Fibroblast of skin of right biceps (primary cell): ENCODE data around the gene C6orf120.
A peak's percentile ranks its signal among the peaks of the same experiment; 100 is the strongest.

Experiments used
- DNase-seq: peaks from one replicate; pipeline ENCODE4 v3.0.0-alpha.2; 2013

The C6orf120 gene

DNA sequence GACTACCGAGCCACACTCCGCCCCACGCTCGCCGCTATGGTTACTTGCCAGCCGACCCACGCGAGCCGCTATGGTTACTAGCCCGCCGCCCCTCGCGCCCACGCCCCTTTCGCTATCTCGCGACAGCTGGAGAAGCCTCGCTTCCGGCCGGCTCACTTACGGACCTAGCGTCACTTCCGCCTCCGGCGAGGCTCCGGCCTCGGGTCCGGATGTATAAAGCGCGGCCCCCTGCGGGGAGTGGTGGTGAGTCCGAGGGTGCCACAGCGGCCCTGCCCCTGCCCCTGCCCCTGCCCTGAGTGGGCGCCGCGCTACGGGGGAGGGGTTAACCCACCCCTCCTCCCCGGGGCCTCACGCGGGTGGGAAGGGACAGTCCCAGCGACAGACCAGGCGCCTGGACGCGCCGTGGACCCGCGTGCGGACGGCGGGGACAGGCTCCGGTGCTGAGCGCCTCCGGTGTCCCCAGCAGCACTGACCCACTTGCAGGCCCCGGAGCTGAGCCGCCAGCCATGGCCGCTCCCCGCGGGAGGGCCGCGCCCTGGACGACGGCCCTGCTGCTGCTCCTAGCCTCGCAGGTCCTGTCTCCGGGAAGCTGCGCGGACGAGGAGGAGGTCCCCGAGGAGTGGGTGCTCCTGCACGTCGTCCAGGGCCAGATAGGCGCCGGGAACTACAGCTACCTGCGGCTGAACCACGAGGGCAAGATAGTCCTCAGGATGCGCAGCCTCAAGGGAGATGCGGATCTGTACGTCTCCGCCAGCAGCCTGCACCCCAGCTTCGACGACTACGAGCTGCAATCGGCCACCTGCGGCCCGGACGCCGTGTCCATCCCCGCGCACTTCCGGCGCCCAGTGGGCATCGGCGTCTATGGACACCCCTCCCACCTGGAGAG is at the start of gene C6orf120, which contains the start of gene WDR27:
Gene C6orf120, plus strand, starts transcription at position 173 of the 886 bp plus-strand sequence. Its CDS starts 334 bp downstream, at position 507.
Gene WDR27, minus strand, starts transcription at position 76 of the 886 bp plus-strand sequence. CDS start 13,024 bp downstream, outside the sequence.
- DNase-seq = peak; percentile 95

DNA sequence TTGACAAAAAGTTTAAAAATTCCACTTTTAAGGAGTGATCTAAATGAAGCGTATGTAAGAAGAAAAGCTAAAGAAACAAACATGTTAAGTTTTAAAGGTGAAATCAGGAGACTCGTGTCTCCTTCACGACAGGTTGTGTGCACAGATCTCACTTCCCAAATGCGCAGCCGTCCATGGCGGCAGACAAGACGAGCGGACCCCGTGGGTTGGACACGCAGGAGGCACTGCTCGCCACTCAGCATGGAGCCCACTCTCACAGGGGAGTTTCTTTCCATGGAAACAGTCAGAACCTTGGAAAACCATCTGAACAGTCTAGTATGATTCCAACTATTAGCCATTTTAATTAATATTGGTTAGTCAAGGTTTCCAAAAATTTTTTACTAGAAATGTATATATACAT is 49.0 kb upstream of the C6orf120 start:
- DNase-seq = no peak

DNA sequence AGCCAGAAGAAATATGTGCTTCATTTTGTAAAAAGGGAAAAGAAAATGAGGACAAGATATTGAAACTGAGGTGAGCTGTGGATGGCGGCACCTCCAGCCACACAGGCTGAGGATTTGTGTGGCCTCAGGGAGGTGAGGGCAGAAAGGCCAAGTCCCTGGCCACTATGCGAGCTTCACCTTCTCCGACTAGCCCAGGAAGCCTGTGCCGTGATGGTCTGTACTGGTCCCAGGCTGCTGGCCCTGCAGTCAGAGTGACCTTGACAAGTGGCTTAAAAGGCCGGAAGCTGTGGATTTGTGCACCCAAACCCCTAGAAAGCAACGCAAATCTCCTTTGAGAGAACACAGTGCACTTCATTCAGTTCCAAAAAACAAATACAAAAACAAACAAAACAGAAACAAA is 48.2 kb upstream of the C6orf120 start:
- no peak for DNase-seq

DNA sequence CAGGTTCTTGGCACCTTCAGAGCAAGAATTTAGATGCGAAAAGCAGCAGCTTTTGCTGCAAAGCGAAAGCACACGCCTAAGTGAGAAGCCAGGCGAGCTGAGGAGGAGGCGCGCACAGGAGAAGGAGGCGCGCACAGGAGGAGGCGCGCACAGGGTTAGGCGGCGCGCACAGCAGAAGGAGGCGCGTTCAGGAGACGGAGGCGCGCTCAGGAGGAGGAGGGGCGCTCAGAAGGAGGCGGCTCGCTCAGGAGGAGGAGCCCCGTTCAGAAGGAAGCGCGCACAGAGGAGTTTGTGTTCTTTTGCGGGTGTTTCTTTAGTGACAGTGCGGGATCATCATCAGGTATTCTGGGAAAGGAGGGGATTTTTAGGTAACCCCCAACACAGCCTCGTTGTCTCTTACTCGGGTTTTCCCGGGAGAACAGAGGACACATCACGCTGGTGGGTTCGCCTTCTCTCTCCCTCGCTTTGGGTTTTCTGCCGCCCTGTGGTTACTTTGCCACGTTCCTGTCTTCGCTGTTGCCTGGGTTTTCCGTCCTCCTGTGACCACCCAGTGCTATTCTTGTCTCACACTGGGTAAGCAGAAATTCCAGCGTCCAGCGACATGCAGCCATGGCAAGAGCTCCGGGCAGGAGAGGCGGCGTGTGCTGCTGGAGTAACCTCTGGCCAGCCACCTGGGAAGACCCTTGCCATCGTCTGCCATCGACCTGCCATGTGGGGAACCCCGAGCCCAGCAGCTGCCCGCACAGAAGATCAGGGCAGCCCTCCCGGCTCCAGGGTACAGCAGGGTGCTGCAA is 47.1 kb upstream of the C6orf120 start:
- DNase-seq = peak; percentile 79

DNA sequence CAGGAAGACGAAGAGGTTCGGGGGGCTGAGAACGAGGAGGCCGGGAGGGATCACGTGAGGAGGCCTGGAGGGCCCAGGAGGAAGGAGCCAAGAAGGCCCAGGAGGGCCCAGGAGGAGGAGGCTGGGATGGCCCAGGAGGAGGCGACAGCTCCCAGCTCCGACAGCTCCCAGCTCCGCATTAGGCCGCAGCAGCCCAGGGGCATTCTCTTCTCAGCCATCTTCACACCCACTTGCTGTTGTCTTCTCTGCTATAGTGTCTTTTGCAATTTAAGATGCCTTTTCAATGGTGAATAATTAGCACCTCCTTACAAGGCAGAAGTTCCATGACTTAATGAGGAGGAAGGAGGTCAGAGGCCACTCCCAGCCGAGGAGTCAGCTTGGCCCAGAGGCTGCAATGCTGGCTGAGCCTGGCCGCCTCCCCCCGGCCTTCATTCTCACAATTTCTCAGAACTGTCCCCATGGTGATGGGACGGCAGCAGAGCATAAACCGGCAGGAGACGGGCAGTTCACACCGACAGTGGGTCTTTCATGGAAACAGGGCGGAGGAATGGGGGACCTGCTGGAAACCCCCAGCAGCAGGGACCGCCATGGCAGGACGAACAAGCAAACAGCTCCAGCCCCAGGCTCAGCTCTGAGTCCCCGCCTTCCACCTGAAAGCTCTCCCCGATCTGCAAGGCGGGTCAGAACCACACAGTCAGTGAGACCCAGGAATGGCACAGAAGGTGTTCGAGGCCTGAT is 45.2 kb upstream of the C6orf120 start:
- no peak for DNase-seq

DNA sequence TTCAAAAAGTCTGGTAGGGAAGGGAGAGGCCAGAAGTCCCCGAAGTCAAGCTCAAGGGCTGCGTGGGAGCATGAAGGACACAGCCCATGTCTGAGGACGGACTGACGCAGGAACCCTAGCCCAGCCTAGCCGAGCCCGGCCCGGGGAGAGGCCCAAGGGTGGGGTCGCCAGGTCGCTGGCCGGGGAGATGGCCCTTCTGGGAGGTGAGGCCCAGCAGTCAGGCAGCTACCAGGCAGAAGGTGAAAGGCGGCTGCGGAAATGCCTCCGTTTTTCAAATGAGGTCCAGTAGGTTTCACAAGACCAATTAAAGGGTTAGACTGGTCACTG is 44.7 kb upstream of the C6orf120 start:
- no peak for DNase-seq

DNA sequence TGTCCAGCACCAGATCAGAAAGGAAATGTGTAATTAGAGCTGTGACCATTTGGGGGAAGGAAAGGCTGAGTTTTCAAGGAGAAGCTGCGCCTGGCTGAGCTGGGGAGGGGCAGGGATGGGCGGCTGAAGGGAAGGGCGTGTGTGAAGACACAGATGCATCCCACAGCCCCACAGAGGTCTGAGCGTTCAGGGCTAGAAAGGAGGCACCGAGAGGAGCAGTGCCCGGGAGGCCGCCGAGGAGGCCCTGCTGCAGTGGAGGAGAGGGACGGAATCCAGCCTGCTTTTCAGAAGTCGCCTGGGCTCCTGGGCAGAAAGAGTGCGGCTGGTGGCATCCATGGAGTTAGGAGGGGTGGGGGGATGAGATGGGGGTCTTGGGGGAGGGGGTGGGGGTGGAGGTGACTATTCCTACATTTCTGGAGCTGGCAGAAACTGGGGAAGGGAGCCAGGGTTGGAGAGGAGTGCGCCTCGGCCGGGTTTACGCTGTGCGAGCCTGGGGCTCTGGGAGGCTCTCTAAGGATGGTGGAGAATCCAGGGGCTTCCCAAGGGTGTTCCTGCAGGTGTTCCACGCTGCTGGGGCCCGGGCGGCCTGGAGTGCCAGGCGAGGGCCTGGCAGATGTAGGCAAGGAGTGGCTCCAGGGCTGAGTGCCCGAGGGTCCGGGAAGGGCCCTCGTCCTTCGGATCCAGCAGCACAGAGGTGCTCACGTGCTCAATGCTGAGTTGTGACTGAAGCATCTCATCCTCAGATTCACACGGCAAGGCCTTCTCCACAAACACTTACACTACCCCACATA is 41.9 kb upstream of the C6orf120 start:
- no peak for DNase-seq

DNA sequence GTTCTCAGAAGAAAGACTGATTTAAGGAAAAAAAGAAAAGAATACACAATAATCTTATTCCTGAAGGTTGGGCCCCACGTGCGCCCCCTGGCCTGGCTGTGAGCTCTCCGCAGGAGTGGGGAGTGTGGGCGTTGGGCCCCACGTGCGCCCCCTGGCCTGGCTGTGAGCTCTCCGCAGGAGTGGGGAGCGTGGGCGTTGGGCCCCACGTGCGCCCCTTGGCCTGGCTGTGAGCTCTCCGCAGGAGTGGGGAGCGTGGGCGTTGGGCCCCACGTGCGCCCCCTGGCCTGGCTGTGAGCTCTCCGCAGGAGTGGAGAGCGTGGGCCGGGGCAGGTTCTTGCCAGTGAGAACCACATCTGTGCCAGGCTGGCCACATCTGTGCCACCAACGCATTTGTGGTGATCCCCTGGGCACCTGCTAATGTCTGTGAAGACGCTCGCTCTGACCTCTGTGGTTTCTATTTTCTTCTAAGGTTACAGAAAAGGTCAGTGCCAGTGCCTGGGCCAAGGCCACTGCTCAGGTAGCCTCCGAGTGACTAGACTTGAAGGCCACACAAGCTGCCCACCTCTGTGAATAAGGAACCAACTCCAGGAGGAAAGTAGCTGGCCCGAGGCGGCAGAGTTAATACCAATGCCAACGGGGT is 41.1 kb upstream of the C6orf120 start:
- DNase-seq = no peak

DNA sequence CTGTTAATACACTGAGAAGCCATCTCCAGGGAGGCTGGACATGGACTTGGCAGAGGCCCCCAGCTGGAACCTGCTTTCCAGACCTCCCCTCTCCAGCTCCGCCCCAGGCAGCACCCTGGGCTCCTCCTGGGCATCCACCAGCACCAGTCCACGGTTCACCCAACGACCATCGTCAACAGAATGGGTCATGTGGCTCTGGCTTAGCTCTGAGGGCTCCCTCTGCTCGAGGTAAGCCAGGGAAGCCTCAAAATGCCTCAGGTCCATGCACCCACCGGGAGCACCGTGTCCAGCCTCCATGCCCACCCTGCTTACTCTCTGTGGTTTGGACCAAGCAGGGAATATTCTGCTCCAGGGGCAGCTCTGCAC is 40.6 kb upstream of the C6orf120 start:
- no peak for DNase-seq

DNA sequence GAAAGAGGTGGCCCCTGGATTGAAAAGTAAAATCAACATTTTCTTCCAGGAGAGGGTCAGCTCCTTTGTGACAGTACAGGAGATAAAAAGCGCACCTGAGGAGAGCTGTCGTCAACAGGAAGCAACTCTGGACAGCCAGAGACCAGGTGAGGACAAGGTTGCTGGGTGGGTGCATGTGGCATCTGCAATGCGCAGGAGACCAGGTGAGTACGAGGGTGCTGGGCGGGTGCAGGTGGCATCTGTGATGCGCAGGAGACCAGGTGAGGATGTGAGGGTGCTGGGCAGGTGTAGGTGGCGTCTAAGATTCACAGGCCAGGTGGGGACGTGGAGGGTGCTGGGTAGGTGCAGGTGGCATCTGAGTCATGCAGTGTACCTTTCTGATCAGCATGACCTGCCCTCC is 38.5 kb upstream of the C6orf120 start:
- DNase-seq = no peak

DNA sequence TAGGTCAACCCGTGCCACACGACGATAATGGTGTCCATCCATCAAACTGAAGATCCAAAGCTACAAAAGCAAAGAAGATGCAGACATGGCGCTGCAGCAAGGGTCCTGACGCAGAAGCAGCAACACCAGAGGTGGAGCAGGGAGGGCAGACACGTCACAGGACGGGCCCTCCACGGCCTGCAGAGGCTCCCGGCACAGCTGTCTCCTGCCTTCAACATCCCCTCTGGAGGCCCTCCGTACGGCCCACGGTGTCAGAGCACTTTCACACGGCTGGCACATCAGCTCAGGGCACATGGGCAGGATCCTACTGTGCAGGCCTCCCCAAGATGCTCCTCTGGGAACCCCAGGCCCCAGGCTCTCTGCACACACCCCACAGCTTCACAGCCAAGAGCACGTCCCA is 37.7 kb upstream of the C6orf120 start:
- no peak for DNase-seq

DNA sequence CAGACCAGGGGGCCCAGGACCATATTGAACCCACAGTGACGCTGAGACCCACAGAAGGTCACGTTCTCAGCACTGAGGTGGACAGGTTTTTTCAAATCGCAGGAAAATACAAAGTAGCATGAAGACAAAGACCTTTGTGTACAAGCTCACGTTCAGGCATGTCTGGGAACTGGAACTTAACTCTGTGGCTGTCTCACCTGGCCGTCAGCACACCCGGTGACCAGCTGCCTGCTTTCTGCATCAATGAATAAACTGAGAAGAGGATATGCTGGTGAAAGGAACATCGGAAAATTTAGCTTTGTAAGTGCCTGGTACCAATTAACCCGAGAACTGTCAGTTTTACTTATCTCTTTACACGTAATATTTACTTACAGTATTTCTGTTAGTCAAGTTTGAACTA is 36.6 kb upstream of the C6orf120 start:
- no peak for DNase-seq

DNA sequence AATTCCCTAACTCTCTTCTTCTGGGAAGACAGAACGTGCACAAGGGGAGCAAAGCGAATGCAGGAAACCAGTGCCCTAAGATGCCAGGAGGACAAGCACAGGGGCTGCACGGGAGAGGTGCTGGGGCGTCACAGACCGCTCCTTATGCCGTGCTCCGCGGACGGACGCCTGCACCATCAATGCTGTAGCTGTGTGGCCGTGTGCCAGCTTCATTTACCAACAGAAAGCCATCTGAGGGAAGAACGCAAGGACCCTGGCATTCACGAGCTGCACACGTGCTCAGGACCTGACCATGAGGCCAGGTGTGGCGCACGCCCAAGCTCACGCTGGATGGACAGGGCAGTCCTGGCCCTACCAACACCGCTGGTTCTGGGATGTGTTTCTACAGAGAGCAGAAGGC is 35.5 kb upstream of the C6orf120 start:
- DNase-seq = no peak

DNA sequence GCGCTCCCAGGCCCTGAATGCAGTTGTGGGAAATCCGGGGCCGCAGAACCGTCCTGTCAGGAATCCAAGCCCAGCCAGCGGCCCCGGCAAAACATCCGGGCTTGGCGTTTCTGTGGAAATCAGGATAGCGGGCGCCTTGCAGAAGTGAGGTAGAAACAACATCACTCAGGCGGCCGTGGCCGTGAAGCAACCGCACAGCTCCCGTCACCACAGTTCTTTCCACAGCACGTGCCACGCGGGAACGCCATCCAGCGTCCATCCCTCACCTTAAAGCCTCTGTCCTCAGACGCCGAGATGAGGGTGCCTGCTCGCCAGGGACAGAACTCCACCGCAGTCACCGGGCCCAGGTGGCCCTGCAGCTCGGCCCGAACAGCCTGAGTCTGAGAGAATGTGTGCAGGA is 34.2 kb upstream of the C6orf120 start:
- DNase-seq = no peak

DNA sequence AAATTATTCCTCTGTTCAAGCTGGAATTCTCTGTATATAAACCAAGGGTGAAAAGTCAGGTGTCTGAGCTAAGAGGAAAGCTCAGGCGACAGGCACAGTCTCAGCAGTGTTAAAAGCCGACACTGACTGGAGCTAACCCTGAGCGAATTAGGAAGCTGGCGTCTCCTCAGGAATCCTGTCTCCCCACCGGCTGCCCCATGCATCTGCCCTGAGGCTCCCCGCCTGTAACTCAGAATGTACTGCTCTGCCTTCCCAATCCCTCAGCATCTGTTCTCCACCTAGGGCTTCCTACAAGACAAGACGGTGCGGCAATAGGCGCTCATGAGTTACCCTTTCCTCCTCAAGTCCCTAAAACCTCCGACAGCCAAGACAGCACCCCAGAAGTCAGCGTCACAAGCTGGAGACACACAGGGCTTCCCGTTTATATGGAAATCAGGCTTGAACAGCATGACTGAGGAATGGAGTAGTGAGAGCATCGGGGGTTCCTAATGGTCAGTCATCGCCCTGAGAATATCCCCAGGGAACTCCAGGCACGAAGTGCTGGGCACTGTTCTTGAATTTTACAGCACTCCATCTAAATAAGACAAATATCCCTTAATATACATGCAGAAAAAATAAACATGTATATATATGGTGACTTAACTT is 33.6 kb upstream of the C6orf120 start:
- DNase-seq = no peak

DNA sequence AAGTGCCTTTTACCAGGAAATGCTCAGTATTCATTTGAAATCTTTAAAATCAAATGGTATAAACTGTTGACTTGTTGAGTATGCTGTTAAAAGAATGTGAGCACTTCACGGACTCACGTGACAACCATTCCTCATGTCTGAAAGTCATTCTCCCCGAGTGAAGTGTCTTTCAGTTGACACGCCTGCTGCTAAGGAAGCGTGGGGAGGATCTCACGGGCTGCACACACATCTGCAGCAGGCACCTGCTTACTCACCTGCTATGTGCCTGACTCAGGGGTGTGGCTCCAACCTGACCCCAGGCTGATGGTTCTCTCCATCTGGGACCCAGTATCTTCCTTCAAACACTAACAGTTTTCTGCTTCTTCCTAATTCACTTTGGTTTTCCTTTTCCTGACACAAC is 32.8 kb upstream of the C6orf120 start:
- DNase-seq = no peak

DNA sequence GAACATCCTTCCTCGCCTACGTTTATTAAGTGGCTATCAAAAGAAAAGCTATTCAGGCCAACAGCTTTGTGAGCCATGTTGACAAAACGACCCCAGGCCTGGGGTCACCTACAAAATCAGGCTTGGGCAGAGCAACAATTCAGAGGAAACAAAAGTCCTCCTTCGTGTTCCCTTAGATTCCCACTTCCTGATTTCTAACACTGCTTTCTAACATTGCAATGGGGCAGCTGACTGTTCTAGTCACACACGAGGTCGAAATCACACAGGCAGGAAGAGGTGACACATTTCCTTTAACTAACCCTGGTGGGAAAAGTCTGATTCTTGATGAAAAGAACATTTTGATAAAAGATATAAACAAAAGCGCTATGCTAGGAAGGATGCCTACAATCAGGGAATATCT is 32.0 kb upstream of the C6orf120 start:
- DNase-seq = no peak

DNA sequence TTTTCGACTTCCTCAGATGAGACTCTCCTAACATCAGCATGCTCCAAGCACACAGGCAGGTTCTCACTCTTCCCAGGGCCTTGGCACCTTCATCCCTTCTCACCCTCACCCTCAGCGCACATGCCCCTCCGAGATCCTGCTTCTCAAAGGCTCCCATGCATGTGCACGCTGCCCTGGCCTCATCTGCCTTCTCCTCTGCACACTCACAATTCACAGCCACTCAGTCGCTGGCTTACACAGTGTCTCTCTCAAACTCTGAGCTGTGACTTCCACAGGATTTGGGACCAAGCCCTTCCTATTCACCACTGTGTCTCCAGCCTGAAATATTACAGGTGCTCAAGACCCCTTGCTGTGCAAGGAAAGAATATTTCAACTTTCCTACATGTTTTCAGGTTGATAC is 30.4 kb upstream of the C6orf120 start:
- DNase-seq = no peak

DNA sequence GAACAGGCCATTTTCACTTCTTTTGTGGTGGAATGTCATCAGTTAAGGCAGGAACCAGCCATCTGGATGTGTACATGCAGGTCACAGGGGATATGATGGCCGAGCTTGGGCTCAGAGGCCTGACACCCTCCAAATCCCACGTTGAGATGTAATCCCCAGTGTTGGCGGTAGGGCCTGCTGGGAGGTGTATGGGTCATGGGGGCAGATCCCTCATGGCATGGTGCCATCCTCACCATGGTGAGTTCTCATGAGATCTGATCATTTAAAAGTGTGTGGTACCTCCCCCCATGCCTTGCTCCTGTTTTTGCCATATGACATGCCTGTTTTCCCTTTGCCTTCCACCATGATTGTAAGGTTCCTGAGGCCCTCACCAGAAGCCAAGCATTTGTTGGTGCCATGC is 26.9 kb upstream of the C6orf120 start:
- no peak for DNase-seq

DNA sequence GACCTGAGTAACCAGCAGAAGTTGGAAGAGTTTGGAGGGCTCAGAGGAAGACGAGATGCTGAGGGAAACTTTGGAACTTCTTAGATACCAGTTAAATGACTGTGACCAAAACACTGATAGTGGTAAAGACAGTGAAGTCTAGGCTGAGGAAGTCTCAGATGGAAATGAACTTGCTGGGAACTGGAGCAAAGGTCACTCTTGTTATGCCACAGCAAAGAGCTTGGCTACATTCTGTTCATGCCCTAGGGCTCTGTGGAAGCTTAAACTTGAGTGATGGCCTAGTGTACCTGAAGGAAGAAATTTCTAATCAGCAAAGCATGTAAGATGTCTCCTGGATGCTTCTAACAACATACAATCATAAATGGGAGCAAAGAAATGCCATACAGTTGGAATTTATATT is 24.8 kb upstream of the C6orf120 start:
- no peak for DNase-seq

DNA sequence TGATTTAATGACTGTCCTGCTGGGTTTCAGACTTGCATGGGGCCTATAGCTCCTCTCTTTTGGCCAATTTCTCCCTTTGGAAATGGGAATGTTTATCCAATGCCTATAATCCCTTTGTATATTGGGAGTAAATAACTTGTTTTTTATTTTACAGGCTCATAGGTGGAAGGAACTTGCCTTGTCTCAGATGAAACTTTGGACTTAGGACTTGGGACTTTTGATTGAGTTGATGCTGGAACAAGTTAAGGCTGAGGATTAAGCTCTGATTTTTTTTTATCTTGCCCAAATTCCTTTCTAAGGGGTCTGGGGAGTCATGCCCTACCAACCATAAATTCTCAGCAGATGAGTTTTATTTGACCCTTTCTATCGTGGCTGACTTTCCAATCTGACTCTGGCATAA is 23.6 kb upstream of the C6orf120 start:
- DNase-seq = no peak

DNA sequence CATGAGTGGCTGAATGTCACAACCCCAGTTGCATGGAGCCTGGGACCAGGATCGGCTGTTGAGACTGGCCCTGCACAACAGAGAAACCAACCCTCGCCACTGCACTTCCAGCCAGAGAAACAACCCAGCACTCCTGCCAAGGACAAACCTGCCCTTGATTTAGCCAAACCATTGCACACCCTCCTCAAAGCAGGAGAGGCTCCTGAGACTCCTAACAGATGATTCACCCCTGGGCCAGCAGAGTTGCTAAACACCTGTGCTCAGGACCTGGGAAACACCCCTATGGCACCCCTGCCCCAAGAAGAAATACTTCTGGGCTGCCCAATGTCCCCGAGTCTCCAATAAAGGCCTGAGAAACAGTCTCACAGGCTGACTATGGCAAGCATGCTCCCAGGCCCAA is 17.9 kb upstream of the C6orf120 start:
- no peak for DNase-seq
